ENCODE measurements around the gene ATP9A.
A peak's percentile ranks its signal among the peaks of the same experiment; 100 is the strongest.

Gene ATP9A

GRCh38 chr20:51752343-51752951, 15.7 kb downstream of the ATP9A start:
- no peak for TF ChIP-seq MYC (IDR thresholded peaks at IDR 0.05; ENCODE audit: low read depth, low read length)
- TF ChIP-seq CTCF (IDR thresholded peaks at IDR 0.05; ENCODE audit: low read depth, low read length), result no peak
- no peak for TF ChIP-seq MAX (IDR thresholded peaks at IDR 0.05; ENCODE audit: low read depth, low read length)
- TF ChIP-seq POLR2A (IDR thresholded peaks at IDR 0.05; ENCODE audit: extremely low read depth, insufficient read length), result no peak

GRCh38 chr20:51750770-51751388, 17.3 kb downstream of the ATP9A start:
- no peak for DNase-seq (ENCODE audit: low read depth)
- H3K4me3 ChIP-seq (ENCODE audit: low read depth, low read length), result no peak overlapping the region
- TF ChIP-seq POLR2A (IDR thresholded peaks at IDR 0.05; ENCODE audit: extremely low read depth, insufficient read length) (no peak), MYC (IDR thresholded peaks at IDR 0.05; ENCODE audit: low read depth, low read length) (no peak)

More at GRCh38 chr20:51752343-51752951, 15.7 kb downstream of the ATP9A start:
- no peak overlapping the region for H3K4me3 ChIP-seq (ENCODE audit: low read depth, low read length)
- DNase-seq (ENCODE audit: low read depth), result no peak

- TF ChIP-seq CTCF (IDR thresholded peaks at IDR 0.05; ENCODE audit: low read depth, low read length) (no peak), POLR2A (IDR thresholded peaks at IDR 0.05; ENCODE audit: extremely low read depth, insufficient read length) (no peak), MAX (IDR thresholded peaks at IDR 0.05; ENCODE audit: low read depth, low read length) (peak; percentile 44; the same call in 1 of the 2 replicates), MYC (IDR thresholded peaks at IDR 0.05; ENCODE audit: low read depth, low read length) (peak; percentile 32)
- H3K4me3 ChIP-seq (ENCODE audit: low read depth, low read length), result no peak overlapping the region
- DNase-seq (ENCODE audit: low read depth), result peak; percentile 63
These were observed 18.0 kb downstream of the ATP9A start for GRCh38 chr20:51750037-51750769.

- DNase-seq (ENCODE audit: low read depth), result no peak
- TF ChIP-seq MYC (IDR thresholded peaks at IDR 0.05; ENCODE audit: low read depth, low read length), result no peak
- no peak overlapping the region for H3K4me3 ChIP-seq (ENCODE audit: low read depth, low read length)
These were observed 18.5 kb downstream of the ATP9A start for GRCh38 chr20:51749674-51750036.

- no peak overlapping the region for H3K4me3 ChIP-seq (ENCODE audit: low read depth, low read length)
- DNase-seq (ENCODE audit: low read depth), result peak; percentile 18
- TF ChIP-seq MAX (IDR thresholded peaks at IDR 0.05; ENCODE audit: low read depth, low read length), result no peak
- no peak for TF ChIP-seq CTCF (IDR thresholded peaks at IDR 0.05; ENCODE audit: low read depth, low read length)
- no peak for TF ChIP-seq MYC (IDR thresholded peaks at IDR 0.05; ENCODE audit: low read depth, low read length)
- no peak for TF ChIP-seq POLR2A (IDR thresholded peaks at IDR 0.05; ENCODE audit: extremely low read depth, insufficient read length)
These were observed 20.8 kb downstream of the ATP9A start for GRCh38 chr20:51747182-51747911.

DNA sequence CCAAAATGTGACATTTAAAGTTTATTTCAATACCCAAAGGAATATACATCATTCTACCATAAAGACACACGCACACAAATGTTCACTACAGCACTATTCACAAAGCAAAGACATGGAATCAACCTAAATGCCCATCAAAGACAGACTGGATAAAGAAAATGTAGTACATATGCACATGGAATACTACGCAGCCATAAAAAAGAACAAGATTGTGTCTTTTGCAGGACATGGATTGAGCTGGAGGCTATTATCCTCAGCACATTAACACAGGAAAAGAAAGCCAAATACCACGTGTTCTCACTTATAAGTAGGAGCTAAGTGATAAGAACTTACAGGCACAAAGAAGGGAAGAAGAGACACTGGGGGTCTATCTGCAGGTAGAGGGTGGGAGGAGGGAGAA, 22.4 kb downstream of the ATP9A start:
- TF ChIP-seq MYC (IDR thresholded peaks at IDR 0.05; ENCODE audit: low read depth, low read length) (no peak), CTCF (IDR thresholded peaks at IDR 0.05; ENCODE audit: low read depth, low read length) (no peak), POLR2A (IDR thresholded peaks at IDR 0.05; ENCODE audit: extremely low read depth, insufficient read length) (no peak), MAX (IDR thresholded peaks at IDR 0.05; ENCODE audit: low read depth, low read length) (no peak)
- DNase-seq (ENCODE audit: low read depth), result no peak
- H3K4me3 ChIP-seq (ENCODE audit: low read depth, low read length), result no peak overlapping the region
